ENCODE results near the gene CTIF.

- TF ChIP-seq POLR2AphosphoS5 (IDR thresholded peaks at IDR 0.05; ENCODE audit: low read depth, low read length) (no peak), POLR2A (IDR thresholded peaks at IDR 0.05; ENCODE audit: low read depth, low read length) (no peak), TAF1 (IDR thresholded peaks at IDR 0.05; ENCODE audit: low read depth, low read length) (no peak), PAX5 (IDR thresholded peaks at IDR 0.05; ENCODE audit: insufficient read depth, low read length, severe bottlenecking) (no peak), POU2F2 (IDR thresholded peaks at IDR 0.05; ENCODE audit: low read depth, low read length) (no peak), SPI1 (IDR thresholded peaks at IDR 0.05; ENCODE audit: low read depth, low read length) (no peak)
Measured at GRCh38 chr18:48842259-48843061, 303.6 kb downstream of the CTIF start.

Data from GM12891 (cell line).